Mesenchymal stem cell (in vitro differentiated cells and primary cell): ENCODE data around the gene HLCS.

Source experiments
- DNase-seq: peaks from one replicate; pipeline ENCODE4 v3.0.0-alpha.2; 2013
- H2AFZ ChIP-seq: one replicate; pipeline ENCODE4 v1.6.1; 2013; ENCODE audit warnings: low read depth, mild to moderate bottlenecking, control low read depth, inconsistent platforms, low read length, moderate library complexity
- H2AK5ac ChIP-seq: 2 replicates; pipeline ENCODE4 v1.6.1; 2013; ENCODE audit warnings: low read length, moderate library complexity, mild to moderate bottlenecking, inconsistent platforms; ENCODE audit not compliant: severe bottlenecking
- H2BK120ac ChIP-seq: one replicate; pipeline ENCODE4 v1.6.1; 2013; ENCODE audit warnings: low read depth, mild to moderate bottlenecking, inconsistent platforms, low read length, moderate library complexity
- H2BK12ac ChIP-seq, 2 experiments: one replicate each; pipeline ENCODE4 v1.6.1; 2013; ENCODE audit warnings: inconsistent platforms in 2 of 2, low read length in 2 of 2, mild to moderate bottlenecking in 2 of 2, moderate library complexity in 2 of 2, control low read depth in 1 of 2
- H2BK15ac ChIP-seq: one replicate; pipeline ENCODE4 v1.6.1; 2013; ENCODE audit warnings: mild to moderate bottlenecking, low read depth, inconsistent platforms; ENCODE audit not compliant: poor library complexity, severe bottlenecking
- H2BK5ac ChIP-seq: 2 replicates; pipeline ENCODE4 v1.6.1; 2013; ENCODE audit warnings: low read depth, mild to moderate bottlenecking, low read length, control low read depth, inconsistent platforms; ENCODE audit not compliant: poor library complexity, severe bottlenecking
- H3K14ac ChIP-seq, 2 experiments: one replicate each; pipeline ENCODE4 v1.6.1; 2013; ENCODE audit warnings: inconsistent platforms in 2 of 2, low read length in 2 of 2, control low read depth in 1 of 2, mild to moderate bottlenecking in 1 of 2, moderate library complexity in 1 of 2
- H3K18ac ChIP-seq, 2 experiments: one replicate each; pipeline ENCODE4 v1.6.1; 2013; ENCODE audit warnings: inconsistent platforms in 2 of 2, low read length in 2 of 2, control low read depth in 1 of 2, low read depth in 1 of 2, mild to moderate bottlenecking in 1 of 2
- H3K23ac ChIP-seq, 2 experiments: one replicate each; pipeline ENCODE4 v1.6.1; 2013; ENCODE audit warnings: inconsistent platforms in 2 of 2, low read length in 2 of 2, mild to moderate bottlenecking in 2 of 2, moderate library complexity in 2 of 2, control low read depth in 1 of 2
- H3K27ac ChIP-seq: 2 replicates; pipeline ENCODE4 v1.5.1; 2013; ENCODE audit warnings: mild to moderate bottlenecking, moderate library complexity, low read length, control low read depth, inconsistent platforms; ENCODE audit not compliant: poor library complexity, severe bottlenecking
- H3K27me3 ChIP-seq, 2 experiments: 2 replicates each; pipeline versions ENCODE4 v1.6.1 to v1.7.0; 2013; ENCODE audit warnings: low read length in 2 of 2, mild to moderate bottlenecking in 2 of 2, moderate library complexity in 2 of 2, control low read depth in 1 of 2, inconsistent platforms in 1 of 2; ENCODE audit not compliant: control insufficient read depth in 1 of 2, insufficient read depth in 1 of 2
- H3K36me3 ChIP-seq, 2 experiments: 2 replicates each; pipeline versions ENCODE4 v1.6.1 to v1.7.0; 2013; ENCODE audit warnings: low read length in 2 of 2, control low read depth in 1 of 2, inconsistent platforms in 1 of 2, low read depth in 1 of 2, mild to moderate bottlenecking in 1 of 2; ENCODE audit not compliant: insufficient read depth in 2 of 2, control insufficient read depth in 1 of 2
- H3K4ac ChIP-seq, 2 experiments: one replicate each; pipeline ENCODE4 v1.6.1; 2013; ENCODE audit warnings: inconsistent platforms in 2 of 2, low read length in 2 of 2, mild to moderate bottlenecking in 2 of 2, moderate library complexity in 2 of 2, control low read depth in 1 of 2, low read depth in 1 of 2
- H3K4me1 ChIP-seq: 2 replicates; pipeline ENCODE4 v1.6.1; 2013; ENCODE audit warnings: low read depth, low read length, control low read depth; ENCODE audit not compliant: control insufficient read depth, insufficient read depth
- H3K4me2 ChIP-seq: 2 replicates; pipeline ENCODE4 v1.6.1; 2013; ENCODE audit warnings: low read length, mild to moderate bottlenecking, inconsistent platforms; ENCODE audit not compliant: poor library complexity, severe bottlenecking
- H3K4me3 ChIP-seq, 2 experiments: 2 replicates each; pipeline versions ENCODE4 v1.5.1 to v1.7.0; 2013; ENCODE audit warnings: low read length in 2 of 2, mild to moderate bottlenecking in 2 of 2, control low read depth in 1 of 2, low read depth in 1 of 2; ENCODE audit not compliant: insufficient read depth in 1 of 2
- H3K79me1 ChIP-seq: replicated peaks from 2 replicates; pipeline ENCODE4 v1.6.1; 2013; ENCODE audit warnings: mild to moderate bottlenecking, control low read depth, low read length, inconsistent platforms; ENCODE audit not compliant: poor library complexity, severe bottlenecking
- H3K9ac ChIP-seq: 2 replicates; pipeline ENCODE4 v1.7.0; 2013; ENCODE audit warnings: mild to moderate bottlenecking, low read length, moderate library complexity
- H3K9me3 ChIP-seq: 2 replicates; pipeline ENCODE4 v1.7.0; 2013; ENCODE audit warnings: mild to moderate bottlenecking, low read length; ENCODE audit not compliant: control insufficient read depth
- H4K8ac ChIP-seq: one replicate; pipeline ENCODE4 v1.6.1; 2013; ENCODE audit warnings: inconsistent platforms, mild to moderate bottlenecking, low read length, moderate library complexity
- H4K91ac ChIP-seq: one replicate; pipeline ENCODE4 v1.6.1; 2013; ENCODE audit warnings: mild to moderate bottlenecking, low read length, inconsistent platforms
- WGBS: methylation state at CpG from one replicate; pipeline ENCODE4 v1.1.7; 2013; ENCODE audit warnings: mixed read lengths; 5-methylcytosine and 5-hydroxymethylcytosine counted together

Gene HLCS

DNA sequence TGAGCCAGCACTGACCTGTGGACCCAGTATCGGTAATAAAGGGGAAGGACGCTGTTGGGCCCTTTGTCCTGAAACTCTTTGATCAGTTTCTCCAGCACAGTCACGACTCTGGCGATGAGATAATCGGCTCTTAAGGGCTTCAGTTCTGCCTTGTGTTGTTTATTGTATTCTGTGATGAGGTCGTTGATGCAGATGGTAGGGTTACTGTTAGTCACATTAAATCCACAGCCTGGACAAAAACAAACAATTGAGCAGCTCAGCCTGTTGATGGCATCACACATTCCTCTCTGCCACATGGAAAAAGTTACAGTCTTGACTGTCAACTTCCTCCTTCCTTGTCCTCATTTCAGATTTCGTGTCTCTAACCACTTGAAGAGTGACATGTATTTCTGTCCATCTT is 209.9 kb downstream of the HLCS start:
- Histone ChIP-seq H3K4me3 (no peak overlapping the region), H3K79me1 (no peaks in the 10 kb centered on the region), H3K9ac (no peak overlapping the region), H2BK120ac (no peak overlapping the region), H4K8ac (no peak overlapping the region), H3K9me3 (no peaks in the 10 kb centered on the region), H3K23ac (no peak overlapping the region), H3K18ac (no peak overlapping the region), H3K4me1 (peaks cover 7% of the 10 kb centered on the region), H2BK12ac (no peak overlapping the region), H4K91ac (no peak overlapping the region), H2AK5ac (no peak overlapping the region), H3K36me3 (peaks cover 5 to 21% of the 10 kb centered on the region in 2 experiments), H3K14ac (no peak overlapping the region), H2AFZ (no peak overlapping the region), H3K27ac (no peak overlapping the region), H3K4ac (no peak overlapping the region), H3K4me2 (no peak overlapping the region), H2BK5ac (no peak overlapping the region), H3K27me3 (no peaks in the 10 kb centered on the region), H2BK15ac (no peak overlapping the region)
- DNase-seq: peak; percentile 90
- WGBS: 23% methylated on average over 5 of the region's 7 CpGs

DNA sequence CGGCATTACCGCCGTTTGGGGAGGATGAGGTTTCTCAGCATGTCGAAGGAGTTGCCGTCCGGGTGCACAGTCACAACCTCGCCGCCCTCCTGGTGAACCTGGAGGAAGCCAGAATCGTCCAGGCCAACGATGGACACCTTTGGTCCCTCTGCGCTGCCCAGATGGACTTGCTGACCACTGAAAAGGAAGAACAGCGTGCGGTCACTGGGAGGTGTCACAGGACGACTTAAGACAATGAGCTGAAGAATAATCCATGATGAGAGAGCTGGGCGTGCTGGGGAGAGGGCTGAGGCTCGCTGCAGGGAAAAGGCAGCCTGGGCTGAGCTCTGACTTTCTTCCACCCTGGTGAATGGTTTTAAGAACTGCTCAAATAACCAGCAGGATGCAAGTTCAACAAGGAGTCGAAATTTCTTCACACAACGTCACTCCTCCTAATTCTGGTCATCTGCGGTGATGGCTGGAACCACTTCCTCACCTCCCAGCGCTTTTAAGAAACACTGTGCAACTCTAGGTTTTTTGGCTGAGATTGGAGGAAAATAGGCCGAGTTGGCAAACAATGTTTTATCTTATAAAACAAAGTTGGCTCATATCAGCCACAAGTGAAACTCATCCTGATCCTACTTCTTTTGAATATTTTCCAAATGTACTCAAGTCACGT is 212.1 kb downstream of the HLCS start:
- 97% methylated on average over 21 of the region's 22 CpGs for WGBS
- H2BK5ac ChIP-seq: no peak overlapping the region
- no peak overlapping the region for H2AFZ ChIP-seq
- no peak overlapping the region for H2BK15ac ChIP-seq
- H2BK12ac ChIP-seq: peak overlapping the region in 1 of 2 experiments; percentile 87
- no peaks in the 10 kb centered on the region for H3K79me1 ChIP-seq
- no peak overlapping the region for H3K4me2 ChIP-seq
- H2BK120ac ChIP-seq: no peak overlapping the region
- H3K14ac ChIP-seq: no peak overlapping the region
- H4K8ac ChIP-seq: no peak overlapping the region
- no peaks in the 10 kb centered on the region for H3K27me3 ChIP-seq
- H3K27ac ChIP-seq: no peak overlapping the region
- no peaks in the 10 kb centered on the region for H3K9me3 ChIP-seq
- H3K36me3 ChIP-seq: peaks cover 0 to 16% of the 10 kb centered on the region in 2 experiments
- H3K4me3 ChIP-seq: no peak overlapping the region
- peak overlapping the region; percentile 1 for H2AK5ac ChIP-seq
- H3K4ac ChIP-seq: no peak overlapping the region
- H3K23ac ChIP-seq: peak overlapping the region in 1 of 2 experiments; percentile 9
- no peak overlapping the region for H4K91ac ChIP-seq
- no peak overlapping the region for H3K9ac ChIP-seq
- H3K18ac ChIP-seq: no peak overlapping the region
- peaks cover 13% of the 10 kb centered on the region for H3K4me1 ChIP-seq
- DNase-seq: no peak

DNA sequence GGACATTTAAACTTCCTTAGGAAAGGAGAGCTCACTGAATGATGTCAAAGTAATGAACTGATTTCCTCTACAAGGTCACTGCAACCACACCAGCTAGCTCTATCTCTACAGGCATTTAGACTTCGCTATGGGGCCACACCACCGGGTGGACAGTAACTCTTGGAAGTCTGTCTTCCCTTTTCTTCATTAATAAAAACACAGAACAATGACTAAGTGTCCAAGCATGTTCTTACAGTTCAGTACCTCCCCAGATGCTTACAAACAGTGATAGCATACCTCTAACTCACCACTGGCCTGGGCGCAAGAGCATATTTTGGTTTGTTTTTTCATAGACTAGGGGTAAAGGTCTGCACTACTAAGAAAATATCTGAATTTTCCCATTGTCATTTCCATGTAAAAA is 212.9 kb downstream of the HLCS start:
- H3K4me1 ChIP-seq: peaks cover 13% of the 10 kb centered on the region

DNA sequence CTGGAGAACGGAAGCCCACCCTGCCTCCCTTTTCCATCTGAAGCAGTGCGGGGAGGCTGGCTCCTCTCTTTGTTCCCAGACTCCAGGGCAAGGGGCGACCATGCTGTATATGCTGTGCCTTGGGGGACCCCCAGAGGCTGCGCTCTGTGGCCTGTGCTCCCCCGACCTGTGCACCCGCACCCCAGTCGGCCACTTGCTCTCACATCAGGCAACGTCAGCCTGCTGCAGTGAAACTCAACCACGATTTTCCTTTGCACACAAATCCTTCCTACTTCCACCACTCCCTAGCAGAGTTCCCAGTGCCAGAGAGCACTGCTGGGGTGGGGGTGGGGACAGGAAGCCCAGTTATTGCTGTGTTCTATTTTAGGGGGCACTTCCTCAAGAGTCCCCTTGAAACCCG is 215.1 kb downstream of the HLCS start:
- Histone ChIP-seq H3K9me3 (no peaks in the 10 kb centered on the region), H2AFZ (no peak overlapping the region), H2BK5ac (no peak overlapping the region), H2AK5ac (peak overlapping the region; percentile 26), H4K8ac (peak overlapping the region; percentile 45), H3K4me2 (no peak overlapping the region), H3K27me3 (peaks cover 0 to 13% of the 10 kb centered on the region in 2 experiments), H2BK15ac (no peak overlapping the region), H2BK120ac (no peak overlapping the region), H3K79me1 (no peaks in the 10 kb centered on the region), H3K4me1 (peaks cover 24% of the 10 kb centered on the region), H3K4me3 (no peak overlapping the region), H3K27ac (no peak overlapping the region), H3K4ac (no peak overlapping the region), H3K18ac (peak overlapping the region in 1 of 2 experiments; percentile 67), H3K36me3 (peaks cover 0 to 8% of the 10 kb centered on the region in 2 experiments), H3K14ac (peak overlapping the region in 1 of 2 experiments; percentile 9), H2BK12ac (no peak overlapping the region), H3K9ac (no peak overlapping the region), H4K91ac (peak overlapping the region; percentile 23), H3K23ac (no peak overlapping the region)
- no peak for DNase-seq
- WGBS: 62% methylated on average over 7 of the region's 10 CpGs

More for the DNA sequence above, 212.9 kb downstream of the HLCS start:
- no peak overlapping the region for H2BK120ac ChIP-seq
- no peak overlapping the region for H3K4ac ChIP-seq
- H3K9me3 ChIP-seq: no peaks in the 10 kb centered on the region
- no peaks in the 10 kb centered on the region for H3K79me1 ChIP-seq
- H4K91ac ChIP-seq: no peak overlapping the region
- H3K4me2 ChIP-seq: no peak overlapping the region
- no peak overlapping the region for H2AK5ac ChIP-seq
- DNase-seq: peak; percentile 69
- no peak overlapping the region for H3K4me3 ChIP-seq
- H2AFZ ChIP-seq: no peak overlapping the region
- no peaks in the 10 kb centered on the region for H3K27me3 ChIP-seq
- no peak overlapping the region for H3K9ac ChIP-seq
- H3K23ac ChIP-seq: no peak overlapping the region
- H2BK12ac ChIP-seq: no peak overlapping the region
- H4K8ac ChIP-seq: no peak overlapping the region
- H2BK15ac ChIP-seq: no peak overlapping the region
- 2% methylated on average over 2 of the region's 3 CpGs for WGBS
- no peak overlapping the region for H3K18ac ChIP-seq
- H3K27ac ChIP-seq: peak overlapping the region; percentile 54
- H2BK5ac ChIP-seq: no peak overlapping the region
- H3K14ac ChIP-seq: no peak overlapping the region
- peaks cover 0 to 11% of the 10 kb centered on the region in 2 experiments for H3K36me3 ChIP-seq
